Measurements from ENCODE around the gene RCC1.

GRCh38 chr1:28566931-28567330 is 61.1 kb downstream of the RCC1 start:
- TF ChIP-seq CTCF (IDR thresholded peaks at IDR 0.05) (no peak), POLR2A (IDR thresholded peaks at IDR 0.05) (no peak)
